ENCODE results near the gene MED12L. TPM values are rescaled to one million over a fixed set of nuclear protein-coding genes. Genes with fewer than 3 reads are reported as not detected.

MED12L gene
- polyA plus RNA-seq, 12 donors: 5.6 to 13.4 (median 8.3) TPM; not detected in 1

GRCh38 chr3:151290673-151291072 is 205.2 kb downstream of the MED12L start:
- DNase-seq: no peak

- no peak for DNase-seq
These were observed 207.7 kb downstream of the MED12L start for GRCh38 chr3:151293127-151293526.

GRCh38 chr3:151296226-151296625 is 210.8 kb downstream of the MED12L start:
- DNase-seq: no peak

- DNase-seq: no peak
These were observed 212.0 kb downstream of the MED12L start for GRCh38 chr3:151297429-151297828.

GRCh38 chr3:151299006-151299405 is 213.5 kb downstream of the MED12L start:
- no peak for DNase-seq

- no peak for DNase-seq
These were observed 215.1 kb downstream of the MED12L start for GRCh38 chr3:151300539-151300938.

GRCh38 chr3:151301787-151302186 is 216.3 kb downstream of the MED12L start:
- DNase-seq: no peak

GRCh38 chr3:151303751-151304150 is 218.3 kb downstream of the MED12L start:
- DNase-seq: no peak

GRCh38 chr3:151305060-151305774 is 219.8 kb downstream of the MED12L start:
- no peak for DNase-seq

- no peak for DNase-seq
These were observed 220.3 kb downstream of the MED12L start for GRCh38 chr3:151305775-151306151.

- DNase-seq: no peak
These were observed 220.8 kb downstream of the MED12L start for GRCh38 chr3:151306168-151306810.

- DNase-seq: no peak
These were observed 221.7 kb downstream of the MED12L start for GRCh38 chr3:151307131-151307530.

- no peak for DNase-seq
These were observed 222.4 kb downstream of the MED12L start for GRCh38 chr3:151307583-151308488.

- no peak for DNase-seq
These were observed 224.1 kb downstream of the MED12L start for GRCh38 chr3:151309566-151309965.

GRCh38 chr3:151312972-151313371 is 227.5 kb downstream of the MED12L start:
- no peak for DNase-seq

GRCh38 chr3:151314137-151314536 is 228.7 kb downstream of the MED12L start:
- DNase-seq: no peak

GRCh38 chr3:151314593-151314992 is 229.1 kb downstream of the MED12L start:
- DNase-seq: no peak

- DNase-seq: no peak
These were observed 229.7 kb downstream of the MED12L start for GRCh38 chr3:151315136-151315535.

GRCh38 chr3:151315846-151316245 is 230.4 kb downstream of the MED12L start:
- no peak for DNase-seq

GRCh38 chr3:151316267-151316991 is 231.0 kb downstream of the MED12L start, which contains the start of gene GPR87:
Gene GPR87 (minus strand): TSS chr3:151316820. CDS start chr3:151300100, 16,720 bp downstream.
- no peak for DNase-seq

- DNase-seq: no peak
These were observed 232.8 kb downstream of the MED12L start for GRCh38 chr3:151318313-151318712.

- DNase-seq: no peak
These were observed 233.5 kb downstream of the MED12L start for GRCh38 chr3:151318991-151319390.

Measured in muscle of arm (tissue), 12 donors.